ENCODE data around the gene MTX2.
"Not testable (repeated sequence)": the region's sequence is repeated elsewhere in the genome, so short reads cannot be mapped to it uniquely, and the experiment has no call there.

Gene MTX2

GRCh38 chr2:176373155-176373554, 103.9 kb downstream of the MTX2 start:
- CTCF ChIA-PET: interaction anchor here (1.0 kb wide), 1 partner anchor 281 kb away, joined by 3 read pairs; no protein-coding TSS in a partner anchor
- not testable (repeated sequence) for H3K9me3 Mint-ChIP-seq, H3K27me3 Mint-ChIP-seq, H3K4me1 Mint-ChIP-seq, H3K27ac Mint-ChIP-seq, H3K36me3 Mint-ChIP-seq, H3K4me3 Mint-ChIP-seq, DNase-seq

- Mint-ChIP-seq H3K4me3 (no peak overlapping the region), H3K4me1 (no peaks in the 10 kb centered on the region), H3K9me3 (no peaks in the 10 kb centered on the region), H3K36me3 (no peaks in the 10 kb centered on the region), H3K27me3 (peaks cover 4% of the 10 kb centered on the region), H3K27ac (no peak overlapping the region)
- CTCF ChIA-PET: no interaction called here
- DNase-seq: no peak
Observed at GRCh38 chr2:176378323-176378722, 109.1 kb downstream of the MTX2 start.

GRCh38 chr2:176380341-176380740, 111.1 kb downstream of the MTX2 start:
- Mint-ChIP-seq H3K36me3 (no peaks in the 10 kb centered on the region), H3K4me1 (no peaks in the 10 kb centered on the region), H3K9me3 (no peaks in the 10 kb centered on the region), H3K27me3 (peaks cover 4% of the 10 kb centered on the region), H3K4me3 (no peak overlapping the region), H3K27ac (no peak overlapping the region)
- CTCF ChIA-PET: no interaction called here
- DNase-seq: no peak

- CTCF ChIA-PET: no interaction called here
- no peak for DNase-seq
- Mint-ChIP-seq H3K4me1 (no peaks in the 10 kb centered on the region), H3K27ac (no peak overlapping the region), H3K4me3 (no peak overlapping the region), H3K9me3 (no peaks in the 10 kb centered on the region), H3K27me3 (peaks cover 14% of the 10 kb centered on the region), H3K36me3 (no peaks in the 10 kb centered on the region)
Observed at GRCh38 chr2:176383100-176383499, 113.9 kb downstream of the MTX2 start.

GRCh38 chr2:176383836-176384442, 114.7 kb downstream of the MTX2 start:
- CTCF ChIA-PET: no interaction called here
- no peak overlapping the region for H3K27ac Mint-ChIP-seq
- no peaks in the 10 kb centered on the region for H3K36me3 Mint-ChIP-seq
- DNase-seq: no peak
- H3K4me1 Mint-ChIP-seq: no peaks in the 10 kb centered on the region
- H3K9me3 Mint-ChIP-seq: no peaks in the 10 kb centered on the region
- H3K4me3 Mint-ChIP-seq: no peak overlapping the region
- H3K27me3 Mint-ChIP-seq: peaks cover 14% of the 10 kb centered on the region

GRCh38 chr2:176385219-176385759, 116.0 kb downstream of the MTX2 start:
- H3K9me3 Mint-ChIP-seq: no peaks in the 10 kb centered on the region
- no peaks in the 10 kb centered on the region for H3K4me1 Mint-ChIP-seq
- CTCF ChIA-PET: no interaction called here
- H3K27me3 Mint-ChIP-seq: peaks cover 14% of the 10 kb centered on the region
- no peaks in the 10 kb centered on the region for H3K36me3 Mint-ChIP-seq
- H3K27ac Mint-ChIP-seq: no peak overlapping the region
- no peak overlapping the region for H3K4me3 Mint-ChIP-seq
- DNase-seq: no peak

GRCh38 chr2:176385838-176386237, 116.6 kb downstream of the MTX2 start:
- DNase-seq: no peak
- no peak overlapping the region for H3K27ac Mint-ChIP-seq
- H3K9me3 Mint-ChIP-seq: no peaks in the 10 kb centered on the region
- H3K4me1 Mint-ChIP-seq: no peaks in the 10 kb centered on the region
- peaks cover 14% of the 10 kb centered on the region for H3K27me3 Mint-ChIP-seq
- no peaks in the 10 kb centered on the region for H3K36me3 Mint-ChIP-seq
- no peak overlapping the region for H3K4me3 Mint-ChIP-seq
- CTCF ChIA-PET: no interaction called here

Measured in activated naive CD4-positive, alpha-beta T cell treated with anti-CD3 and anti-CD28 coated beads, Interleukin-2, amount 10 ng/mL, durations not matched to agents 7 days and 5 days (primary cell).